Measurements from ENCODE around the gene BNIP1.

The BNIP1 gene

GRCh38 chr5:173213236-173213933, 69.1 kb downstream of the BNIP1 start:
- no peak for DNase-seq

Measured in activated naive CD4-positive, alpha-beta T cell (primary cell).